NOMO-1 treated with DMSO at 0.1 percent for 48 hours (cell line): Measurements from ENCODE around the gene XG.
"Not testable (repeated sequence)": the region's sequence is repeated elsewhere in the genome, so short reads cannot be mapped to it uniquely, and the experiment has no call there.

Experiments used
- DNase-seq: peaks from one replicate; lab custom pipeline; 2025; ENCODE audit not compliant: unreplicated experiment; lab: John Stamatoyannopoulos, UW

XG gene

GRCh38 chrX:2751874-2752300, at the start of gene XG:
Gene XG, plus strand, starts transcription at chrX:2752040. Its CDS starts 235 bp downstream, at chrX:2752275.
- DNase-seq, result not testable (repeated sequence)

- no peak for DNase-seq
Observed at GRCh38 chrX:2703991-2704369, 47.9 kb upstream of the XG start.

- no peak for DNase-seq
Observed at GRCh38 chrX:2705046-2705832, 46.6 kb upstream of the XG start.

- no peak for DNase-seq
Observed at GRCh38 chrX:2707334-2707760, 44.5 kb upstream of the XG start.

GRCh38 chrX:2708021-2708420, 43.8 kb upstream of the XG start:
- no peak for DNase-seq

GRCh38 chrX:2708592-2709188, 43.1 kb upstream of the XG start:
- DNase-seq, result no peak

GRCh38 chrX:2709556-2709955, 42.3 kb upstream of the XG start:
- DNase-seq, result no peak

- DNase-seq, result no peak
Observed at GRCh38 chrX:2710041-2710840, 41.6 kb upstream of the XG start.

- no peak for DNase-seq
Observed at GRCh38 chrX:2711441-2711840, 40.4 kb upstream of the XG start.

GRCh38 chrX:2712428-2712827, 39.4 kb upstream of the XG start:
- DNase-seq, result no peak

GRCh38 chrX:2712890-2713840, 38.7 kb upstream of the XG start:
- no peak for DNase-seq

GRCh38 chrX:2714551-2714950, 37.3 kb upstream of the XG start:
- DNase-seq, result no peak

GRCh38 chrX:2715066-2715600, 36.7 kb upstream of the XG start:
- DNase-seq, result no peak

- DNase-seq, result no peak
Observed at GRCh38 chrX:2717312-2717711, 34.5 kb upstream of the XG start.

- DNase-seq, result no peak
Observed at GRCh38 chrX:2718821-2719220, 33.0 kb upstream of the XG start.

GRCh38 chrX:2719774-2720447, 31.9 kb upstream of the XG start:
- DNase-seq, result no peak

- no peak for DNase-seq
Observed at GRCh38 chrX:2723286-2723879, 28.5 kb upstream of the XG start.

GRCh38 chrX:2727264-2727663, 24.6 kb upstream of the XG start:
- not testable (repeated sequence) for DNase-seq

- DNase-seq, result no peak
Observed at GRCh38 chrX:2732076-2732475, 19.8 kb upstream of the XG start.

- no peak for DNase-seq
Observed at GRCh38 chrX:2732649-2733048, 19.2 kb upstream of the XG start.
